ENCODE data around the gene AHNAK2. TPM values are rescaled to one million over a fixed set of nuclear protein-coding genes. Genes with fewer than 3 reads are reported as not detected.
"Not testable (repeated sequence)": the region's sequence is repeated elsewhere in the genome, so short reads cannot be mapped to it uniquely, and the experiment has no call there.

Gene AHNAK2
- total and polyA plus RNA-seq, 5 experiments from 2014 or later = not detected

DNA sequence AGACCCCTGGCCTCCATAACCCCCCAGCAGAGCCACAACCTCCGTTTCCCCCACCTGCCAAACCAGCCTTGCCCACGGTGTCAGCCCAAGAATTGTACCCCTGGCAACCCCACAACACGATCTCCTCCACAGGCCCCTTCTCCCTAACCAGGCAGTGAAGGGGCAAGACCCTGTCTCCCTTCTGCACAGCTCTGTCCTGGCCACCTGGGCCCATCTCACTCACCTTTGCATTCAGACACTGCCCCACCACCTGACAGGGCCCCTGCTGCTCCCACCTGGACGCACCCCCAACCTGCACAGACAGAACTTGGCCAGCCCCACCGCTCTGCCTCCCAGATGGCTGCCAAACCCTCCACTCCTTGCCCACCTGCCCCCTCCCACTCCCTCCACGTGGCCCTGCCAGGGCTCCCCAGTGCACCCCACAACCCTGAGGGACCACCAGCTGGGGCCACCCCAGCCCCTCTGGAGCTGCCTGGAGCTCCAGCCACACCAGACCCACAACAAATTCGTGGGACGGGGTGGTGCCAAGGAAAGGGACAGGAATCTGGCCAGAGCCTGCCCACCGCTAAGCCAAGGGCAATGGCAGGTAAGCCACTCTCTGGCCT, 11.8 kb downstream of the AHNAK2 start:
- Mint-ChIP-seq H3K27me3 (peaks cover 2 to 36% (median 15%) of the 10 kb centered on the region in 5 donors), H3K4me3 (no peak overlapping the region), H3K36me3 (no peaks in the 10 kb centered on the region), H3K27ac (no peak overlapping the region), H3K9me3 (no peaks in the 10 kb centered on the region), H3K4me1 (peaks cover 0 to 5% (median 0%) of the 10 kb centered on the region in 4 donors)
- POLR2A ChIA-PET = no interaction called here
- no peak for ATAC-seq
- peak in 1 of 10 donors; percentile 1 for DNase-seq

DNA sequence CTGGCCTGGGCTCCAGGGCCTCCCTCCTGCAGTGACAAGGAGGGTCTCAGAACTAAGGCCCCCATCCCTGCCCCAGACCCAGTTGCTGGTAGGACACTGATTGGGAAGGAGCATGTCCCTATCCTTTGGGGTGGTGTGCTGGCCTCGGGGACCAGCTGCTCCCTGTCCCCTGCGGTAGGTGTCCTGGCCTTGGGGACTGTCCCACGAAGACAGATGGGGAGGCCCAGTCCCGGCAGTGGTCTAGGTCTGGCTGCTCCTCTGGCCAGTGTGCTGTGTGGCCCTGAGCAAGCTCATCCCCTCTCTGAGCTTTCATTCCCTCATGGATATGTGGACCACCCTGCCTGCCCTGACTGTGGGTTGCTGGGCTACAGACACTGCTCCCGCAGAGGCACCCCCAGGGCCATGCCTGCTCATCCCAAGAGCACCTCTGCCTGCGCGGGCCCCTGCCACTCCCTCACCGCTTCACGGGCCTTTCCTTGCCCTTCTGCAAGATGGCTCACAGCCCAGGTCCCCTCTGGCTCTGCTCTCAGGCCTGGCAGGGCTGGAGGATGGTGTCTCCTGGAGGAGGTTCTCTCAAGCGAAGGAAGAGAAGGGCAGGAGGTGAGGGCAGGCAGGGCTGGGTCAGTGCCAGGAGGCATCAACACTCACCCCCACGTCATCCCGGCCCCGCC, 12.5 kb downstream of the AHNAK2 start:
- H3K9me3 Mint-ChIP-seq = no peaks in the 10 kb centered on the region
- DNase-seq = peak in 1 of 10 donors; percentile 1
- no peak for ATAC-seq
- POLR2A ChIA-PET = no interaction called here
- H3K27me3 Mint-ChIP-seq = peaks cover 2 to 34% (median 12%) of the 10 kb centered on the region in 5 donors
- peaks cover 0 to 5% (median 0%) of the 10 kb centered on the region in 4 donors for H3K4me1 Mint-ChIP-seq
- H3K27ac Mint-ChIP-seq = no peak overlapping the region
- H3K4me3 Mint-ChIP-seq = no peak overlapping the region
- no peaks in the 10 kb centered on the region for H3K36me3 Mint-ChIP-seq

DNA sequence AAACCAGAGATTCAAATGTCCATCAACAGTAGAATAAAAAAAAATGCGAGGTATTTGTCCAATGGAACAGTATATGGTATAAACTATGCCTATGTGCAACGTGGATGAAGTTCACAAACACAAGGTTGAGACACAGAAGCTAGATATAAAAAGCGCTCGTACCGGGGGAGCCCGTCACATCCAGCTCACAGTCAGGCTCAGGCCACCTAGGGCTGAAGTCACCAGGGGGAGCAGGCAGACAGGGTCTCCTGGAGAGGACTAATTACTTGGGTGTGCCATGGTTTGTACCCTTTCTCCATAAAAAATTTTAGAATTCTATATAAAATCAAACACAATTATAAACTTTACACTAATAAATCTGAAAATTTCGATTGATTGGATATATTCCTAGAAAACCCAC, 13.6 kb downstream of the AHNAK2 start:
- POLR2A ChIA-PET = interaction anchor here (0.7 kb wide), 1 partner anchor 262 kb away, joined by 7 read pairs; no protein-coding TSS in a partner anchor
- Mint-ChIP-seq H3K4me3 (no peak overlapping the region), H3K27ac (no peak overlapping the region), H3K4me1 (peaks cover 0 to 5% (median 0%) of the 10 kb centered on the region in 4 donors), H3K36me3 (no peaks in the 10 kb centered on the region), H3K27me3 (peaks cover 2 to 34% (median 11%) of the 10 kb centered on the region in 5 donors), H3K9me3 (no peaks in the 10 kb centered on the region)
- ATAC-seq = no peak
- no peak for DNase-seq

DNA sequence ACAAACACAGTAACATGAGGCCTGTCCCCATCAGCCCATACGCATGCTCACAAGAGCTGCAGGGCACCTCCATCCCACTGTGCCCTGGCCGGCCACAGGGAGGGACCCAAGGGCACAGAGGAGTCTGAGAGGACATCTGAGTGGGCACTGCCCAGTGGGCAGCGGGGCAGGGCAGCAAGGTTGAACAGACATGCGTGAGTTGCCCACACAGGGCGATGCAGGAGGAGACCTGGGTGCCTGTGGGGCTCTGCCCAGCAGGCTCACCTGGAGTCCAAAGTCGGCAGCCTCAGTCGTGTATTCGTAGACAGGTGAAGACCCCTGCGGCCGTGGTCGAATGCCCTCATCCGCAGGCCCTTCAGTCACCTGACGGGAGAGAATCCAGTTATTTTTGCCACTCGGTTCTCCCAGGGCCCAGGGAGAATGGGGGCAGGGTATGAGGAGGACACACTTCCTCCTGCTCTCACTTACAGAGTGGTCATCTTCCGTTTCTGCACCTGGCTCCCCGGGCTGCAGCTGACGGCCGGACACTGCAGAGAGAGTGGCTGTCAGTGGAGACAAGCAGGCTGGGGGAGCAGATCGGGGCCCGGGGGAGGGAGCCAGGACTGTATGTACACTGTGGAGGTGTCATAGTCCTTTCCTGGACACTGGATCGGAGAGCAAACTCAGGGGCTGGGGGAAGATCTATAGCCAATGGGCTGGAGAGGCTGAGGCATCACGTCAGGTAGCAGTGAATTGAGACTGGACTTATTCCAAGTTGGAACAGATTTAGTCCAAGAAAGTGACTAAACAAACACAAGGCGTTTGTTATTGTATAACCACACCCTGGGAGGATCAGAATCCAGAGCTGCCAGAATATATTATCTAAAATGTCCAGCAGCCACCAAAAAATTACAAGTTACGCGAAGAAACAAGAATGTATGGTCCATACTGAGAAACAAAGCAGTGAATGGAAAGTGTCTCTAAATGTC, 20.7 kb downstream of the AHNAK2 start:
- Mint-ChIP-seq H3K36me3 (no peaks in the 10 kb centered on the region), H3K4me1 (no peaks in the 10 kb centered on the region), H3K9me3 (no peaks in the 10 kb centered on the region), H3K27ac (no peak overlapping the region), H3K27me3 (peaks cover 3 to 25% (median 9%) of the 10 kb centered on the region in 5 donors), H3K4me3 (no peak overlapping the region)
- DNase-seq (no peak), ATAC-seq (no peak)
- POLR2A ChIA-PET = no interaction called here

DNA sequence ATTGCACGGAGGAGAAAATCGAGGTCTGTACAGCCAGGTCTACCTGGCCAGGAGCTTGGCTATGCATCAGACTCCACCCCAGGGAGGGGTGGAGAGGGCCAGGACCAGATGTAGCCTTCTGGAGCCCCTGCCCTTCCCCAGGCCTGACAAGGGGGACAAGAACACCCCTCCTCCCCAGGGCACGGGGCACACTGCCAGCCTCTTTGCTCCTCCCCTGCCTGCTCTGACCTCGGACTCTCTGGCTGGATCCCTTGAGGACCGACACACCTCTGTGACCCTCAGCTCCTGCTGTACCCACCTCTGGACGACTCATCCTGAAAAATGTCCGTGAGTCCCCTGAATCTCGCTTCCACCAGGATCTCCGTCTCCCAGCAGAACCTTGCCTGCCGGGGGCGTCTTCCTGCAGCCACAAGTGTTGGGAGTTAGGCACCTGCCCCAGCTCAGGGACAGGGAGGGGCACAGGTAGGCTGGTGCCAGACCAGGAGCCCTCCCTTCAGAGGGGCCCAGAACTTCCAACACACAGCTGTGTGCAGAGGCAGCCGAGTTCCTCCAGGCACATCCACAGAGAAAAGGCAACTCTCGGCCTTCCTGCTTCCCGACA, 21.8 kb downstream of the AHNAK2 start:
- H3K27me3 Mint-ChIP-seq = peaks cover 3 to 25% (median 9%) of the 10 kb centered on the region in 5 donors
- no peak overlapping the region for H3K4me3 Mint-ChIP-seq
- DNase-seq (no peak), ATAC-seq (no peak)
- H3K36me3 Mint-ChIP-seq = no peaks in the 10 kb centered on the region
- H3K9me3 Mint-ChIP-seq = no peaks in the 10 kb centered on the region
- no peaks in the 10 kb centered on the region for H3K4me1 Mint-ChIP-seq
- POLR2A ChIA-PET = no interaction called here
- no peak overlapping the region for H3K27ac Mint-ChIP-seq

DNA sequence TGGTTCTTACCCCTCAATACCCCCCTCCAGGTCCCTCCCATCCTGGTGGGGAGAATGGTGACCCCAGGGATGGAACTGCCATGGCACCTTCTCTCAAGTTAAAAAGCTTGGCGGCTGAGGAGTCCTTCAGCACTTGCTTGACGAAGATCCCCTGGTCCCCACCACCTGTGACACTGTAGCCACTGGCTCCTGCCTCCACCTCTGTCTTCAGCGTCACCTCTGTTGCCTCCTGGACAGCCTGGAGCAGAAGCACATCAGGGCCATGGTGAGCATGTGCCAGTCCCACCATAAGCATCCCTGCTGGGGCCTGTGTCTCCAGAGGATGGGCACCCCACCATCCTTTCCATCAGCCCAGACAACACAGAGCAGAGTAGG, 22.8 kb downstream of the AHNAK2 start:
- H3K27me3 Mint-ChIP-seq = peaks cover 3 to 25% (median 9%) of the 10 kb centered on the region in 5 donors
- H3K36me3 Mint-ChIP-seq = no peaks in the 10 kb centered on the region
- H3K9me3 Mint-ChIP-seq = no peaks in the 10 kb centered on the region
- no peak for ATAC-seq
- peak overlapping the region in 1 of 10 donors; percentile 12 for H3K27ac Mint-ChIP-seq
- POLR2A ChIA-PET = interaction anchor here (0.6 kb wide), 1 partner anchor 298 kb away, joined by 4 read pairs; no protein-coding TSS in a partner anchor
- no peak for DNase-seq
- no peaks in the 10 kb centered on the region for H3K4me1 Mint-ChIP-seq
- no peak overlapping the region for H3K4me3 Mint-ChIP-seq

DNA sequence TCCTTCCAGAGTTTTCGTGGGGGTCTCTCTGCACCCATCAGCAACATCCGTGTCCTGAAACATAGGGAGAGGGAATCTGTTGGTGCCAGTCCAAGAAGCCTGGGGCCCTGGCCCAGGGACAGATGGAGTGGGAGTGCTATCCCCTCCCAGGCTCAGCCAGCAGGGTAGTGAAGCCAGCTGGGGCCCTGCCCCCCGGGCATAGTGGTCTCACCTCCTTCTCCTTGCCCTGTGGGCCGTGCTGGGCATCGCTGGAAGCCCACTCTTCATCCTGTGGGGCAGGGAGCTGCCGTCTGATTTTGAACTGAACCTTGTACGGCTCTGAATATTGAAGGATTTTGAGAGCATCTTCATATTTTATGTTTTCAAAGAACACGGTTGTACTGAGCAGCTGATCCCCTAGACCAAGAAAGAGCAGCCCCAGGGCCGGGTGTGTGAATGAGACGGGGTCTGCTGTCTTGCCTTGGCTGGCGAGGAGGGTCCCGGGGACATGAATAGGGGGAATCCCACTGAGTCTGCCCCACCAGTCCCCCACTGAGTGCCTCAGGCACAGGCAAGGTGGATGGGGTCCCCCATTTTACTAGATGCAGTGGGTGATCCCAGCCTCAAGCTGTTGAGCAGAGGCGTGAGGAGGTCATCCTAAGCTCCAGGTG, 23.3 kb downstream of the AHNAK2 start:
- H3K27me3 Mint-ChIP-seq = peaks cover 3 to 25% (median 9%) of the 10 kb centered on the region in 5 donors
- no peak overlapping the region for H3K4me3 Mint-ChIP-seq
- no peaks in the 10 kb centered on the region for H3K9me3 Mint-ChIP-seq
- no peaks in the 10 kb centered on the region for H3K4me1 Mint-ChIP-seq
- no peak overlapping the region for H3K27ac Mint-ChIP-seq
- DNase-seq (no peak), ATAC-seq (no peak)
- H3K36me3 Mint-ChIP-seq = no peaks in the 10 kb centered on the region
- POLR2A ChIA-PET = interaction anchor here (0.6 kb wide), 1 partner anchor 297 kb away, joined by 4 read pairs; no protein-coding TSS in a partner anchor

DNA sequence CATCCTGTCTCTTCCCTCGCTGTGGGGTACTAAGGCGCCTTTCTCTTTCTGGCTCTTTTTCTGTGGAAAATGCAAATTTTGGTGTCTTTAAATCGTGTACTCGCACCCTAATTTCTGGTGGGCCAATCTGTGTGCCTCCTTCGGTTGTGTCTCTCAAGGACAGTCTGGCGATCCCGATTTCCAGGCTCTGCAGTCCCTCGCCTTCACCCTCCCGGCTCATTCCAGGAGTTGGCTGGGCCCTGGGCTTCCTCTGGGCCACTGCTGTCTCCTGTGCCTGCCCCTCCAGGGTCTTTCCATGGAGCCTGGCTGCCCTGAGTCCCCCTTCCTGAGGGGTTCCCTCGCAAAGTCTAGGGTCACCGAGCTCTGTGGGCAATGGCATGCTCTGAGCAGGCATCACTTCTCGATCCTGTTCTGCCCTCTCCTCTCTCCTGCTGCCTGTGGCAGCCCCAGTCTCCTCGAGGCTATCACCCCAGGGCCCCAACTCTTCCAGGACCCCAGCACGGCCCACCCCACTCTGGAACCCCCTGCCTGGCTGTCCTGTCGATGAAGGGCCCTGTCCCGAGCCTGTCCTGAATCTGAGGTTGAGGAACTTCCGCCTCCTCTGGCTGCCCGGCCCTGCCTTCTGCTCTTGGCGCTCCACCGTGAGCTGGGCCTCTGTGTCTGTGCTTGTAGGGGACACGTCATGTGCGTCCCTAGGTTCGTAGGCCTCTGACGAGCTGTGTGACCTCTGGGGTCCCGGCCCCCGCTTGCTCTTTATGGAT, 24.1 kb downstream of the AHNAK2 start:
- Mint-ChIP-seq H3K27me3 (peaks cover 3 to 25% (median 9%) of the 10 kb centered on the region in 5 donors), H3K4me3 (no peak overlapping the region), H3K9me3 (no peaks in the 10 kb centered on the region), H3K27ac (no peak overlapping the region), H3K36me3 (no peaks in the 10 kb centered on the region), H3K4me1 (no peaks in the 10 kb centered on the region)
- DNase-seq (no peak), ATAC-seq (no peak)
- POLR2A ChIA-PET = no interaction called here

DNA sequence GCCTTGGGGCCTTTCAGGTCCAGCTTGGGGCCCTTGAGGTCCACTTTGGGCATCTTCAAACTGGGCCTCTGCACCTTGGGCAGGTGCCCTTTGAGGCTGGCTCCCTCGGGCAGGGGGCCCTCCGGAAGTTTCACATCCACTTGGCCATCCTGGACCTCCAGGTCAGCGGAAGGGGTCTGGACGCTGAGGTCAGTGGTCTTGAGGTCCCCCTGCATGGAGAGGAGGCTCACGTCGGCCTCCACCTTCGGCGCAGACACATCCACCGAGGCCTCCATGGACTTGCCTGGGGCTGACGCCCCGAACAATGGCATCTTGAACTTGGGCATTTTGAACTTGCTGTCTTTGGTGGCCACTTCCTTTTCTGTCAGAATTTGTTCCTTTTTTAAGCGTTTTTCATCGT, 25.1 kb downstream of the AHNAK2 start:
- no peak for ATAC-seq
- H3K36me3 Mint-ChIP-seq = no peaks in the 10 kb centered on the region

DNA sequence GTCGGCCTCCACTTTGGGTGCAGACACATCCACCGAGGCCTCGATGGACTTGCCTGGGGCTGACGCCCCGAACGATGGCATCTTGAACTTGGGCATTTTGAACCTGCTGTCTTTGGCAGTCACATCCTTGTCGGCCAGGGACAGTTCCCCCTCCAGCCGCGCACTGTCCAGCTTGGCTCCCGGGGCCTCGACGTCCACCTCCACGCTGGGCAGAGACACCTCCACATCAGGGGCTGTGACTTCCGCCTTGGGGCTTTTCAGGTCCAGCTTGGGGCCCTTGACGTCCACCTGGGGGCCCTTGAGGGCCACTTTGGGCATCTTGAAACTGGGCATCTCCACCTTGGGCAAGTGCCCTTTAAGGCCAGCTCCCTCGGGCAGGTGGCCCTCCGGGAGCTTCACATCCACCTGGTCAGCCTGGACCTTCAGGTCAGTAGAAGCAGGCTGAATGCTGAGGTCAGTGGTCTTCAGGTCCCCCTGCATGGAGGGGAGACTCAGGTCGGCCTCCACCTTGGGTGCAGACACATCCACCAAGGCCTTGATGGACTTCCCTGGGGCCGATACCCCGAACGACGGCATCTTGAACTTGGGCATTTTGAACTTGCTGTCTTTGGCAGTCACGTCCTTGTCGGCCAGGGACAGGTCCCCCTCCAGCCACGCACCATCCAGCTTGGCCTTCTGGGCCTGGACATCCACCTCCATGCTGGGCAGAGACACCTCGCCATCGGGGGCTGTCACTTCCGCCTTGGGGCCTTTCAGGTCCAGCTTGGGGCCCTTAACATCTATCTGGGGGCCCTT, 26.1 kb downstream of the AHNAK2 start:
- DNase-seq, H3K4me3 Mint-ChIP-seq, H3K36me3 Mint-ChIP-seq, POLR2A ChIA-PET, H3K4me1 Mint-ChIP-seq, ATAC-seq, H3K27ac Mint-ChIP-seq, H3K9me3 Mint-ChIP-seq: not testable (repeated sequence)
- peaks cover 0 to 17% (median 3%) of the 10 kb centered on the region in 5 donors for H3K27me3 Mint-ChIP-seq

More for the DNA sequence above, 25.1 kb downstream of the AHNAK2 start:
- POLR2A ChIA-PET = no interaction called here
- H3K9me3 Mint-ChIP-seq = no peaks in the 10 kb centered on the region
- H3K4me3 Mint-ChIP-seq = no peak overlapping the region
- H3K27ac Mint-ChIP-seq = no peak overlapping the region
- no peaks in the 10 kb centered on the region for H3K4me1 Mint-ChIP-seq
- H3K27me3 Mint-ChIP-seq = peaks cover 0 to 23% (median 9%) of the 10 kb centered on the region in 5 donors
- no peak for DNase-seq

DNA sequence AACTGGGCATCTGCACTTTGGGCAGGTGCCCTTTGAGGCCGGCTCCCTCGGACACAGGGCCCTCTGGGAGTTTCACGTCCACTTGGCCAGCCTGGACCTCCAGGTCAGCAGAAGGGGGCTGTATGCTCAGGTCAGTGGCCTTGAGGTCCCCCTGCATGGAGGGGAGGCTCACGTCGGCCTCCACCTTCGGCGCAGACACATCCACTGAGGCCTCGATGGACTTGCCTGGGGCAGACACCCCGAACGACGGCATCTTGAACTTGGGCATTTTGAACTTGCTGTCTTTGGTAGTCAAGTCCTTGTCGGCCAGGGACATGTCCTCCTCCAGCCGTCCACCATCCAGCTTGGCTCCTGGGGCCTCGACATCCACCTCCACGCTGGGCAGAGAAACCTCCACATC, 27.5 kb downstream of the AHNAK2 start:
- H3K27ac Mint-ChIP-seq, DNase-seq: not testable (repeated sequence)

More for the DNA sequence above, 27.5 kb downstream of the AHNAK2 start:
- H3K9me3 Mint-ChIP-seq, H3K4me1 Mint-ChIP-seq, ATAC-seq, H3K36me3 Mint-ChIP-seq, H3K27me3 Mint-ChIP-seq, POLR2A ChIA-PET, H3K4me3 Mint-ChIP-seq: not testable (repeated sequence)

All from naive thymus-derived CD8-positive, alpha-beta T cell (primary cell).